HFFc6 (cell line): ENCODE data around the gene PVRIG. TPM values are rescaled to one million over a fixed set of nuclear protein-coding genes. Genes with fewer than 3 reads are reported as not detected.
"Not testable (repeated sequence)": the region's sequence is repeated elsewhere in the genome, so short reads cannot be mapped to it uniquely, and the experiment has no call there.

ENCODE experiments used
- DNase-seq: peaks from one replicate; pipeline ENCODE4 v3.0.0-alpha.2; 2018
- H3K27ac Mint-ChIP-seq: 2 replicates; pipeline ENCODE4 v1.8.0; 2020; ENCODE audit warnings: mild to moderate bottlenecking, mixed read lengths
- H3K27me3 Mint-ChIP-seq: 2 replicates; pipeline ENCODE4 v1.8.0; 2021; ENCODE audit warnings: mild to moderate bottlenecking, moderate library complexity, mixed read lengths; ENCODE audit not compliant: insufficient read depth
- H3K36me3 Mint-ChIP-seq: 2 replicates; pipeline ENCODE4 v1.8.0; 2021; ENCODE audit warnings: low read depth, mixed read lengths
- H3K4me1 Mint-ChIP-seq: 2 replicates; pipeline ENCODE4 v1.8.0; 2020; ENCODE audit warnings: low read depth, mixed read lengths
- H3K4me3 Mint-ChIP-seq: 2 replicates; pipeline ENCODE4 v1.8.0; 2020; ENCODE audit warnings: mild to moderate bottlenecking, moderate library complexity, mixed read lengths
- H3K9me3 Mint-ChIP-seq: 2 replicates; pipeline ENCODE4 v1.8.0; 2020; ENCODE audit warnings: mild to moderate bottlenecking, mixed read lengths
- total RNA-seq, 6 experiments: library from RNA; stranded (reverse); fragmentation: NEBNext Ultra II Directional; extraction: Animal tissue kit (Norgen Biotek cat#: 25700); gene quantifications; 2 replicates in 1 of 6; 3 replicates in 5 of 6; pipeline ENCODE4 v1.2.3, GENCODE V29; 2021
- TF ChIP-seq, protein P1 (sequence below): fragments of 200-600 bp; sonication (generic); IDR thresholded peaks from 2 replicates; pipeline ENCODE4 v1.5.0; 2021; ENCODE audit warnings: antibody characterized with exemption, mild to moderate bottlenecking

The PVRIG gene
- total RNA-seq, 6 experiments from 2014 or later: 0.51 to 0.87 (median 0.61) TPM; not detected in 2

DNA sequence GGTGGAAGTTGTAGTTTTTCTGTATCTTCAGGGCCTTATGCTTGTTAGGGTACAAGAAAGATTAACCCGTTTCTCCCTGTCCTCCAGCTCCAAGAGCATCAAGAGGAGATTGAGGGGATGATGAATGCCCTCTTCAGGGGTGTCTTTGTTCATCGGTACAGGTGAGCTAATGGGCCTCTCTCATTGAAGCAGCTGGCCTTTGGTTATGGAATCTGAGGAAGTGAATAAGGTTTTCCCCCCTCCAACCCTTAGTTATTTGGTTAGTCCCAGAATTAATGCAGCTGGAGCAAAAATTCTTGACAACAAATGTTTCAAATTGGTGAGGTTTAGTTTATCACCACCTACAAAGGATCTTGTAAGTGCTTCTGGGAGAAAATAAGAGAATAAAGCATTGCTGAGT, 24.5 kb upstream of the PVRIG start:
- H3K27me3 Mint-ChIP-seq: peaks cover 17% of the 10 kb centered on the region
- H3K4me3 Mint-ChIP-seq: no peak overlapping the region
- no peaks in the 10 kb centered on the region for H3K36me3 Mint-ChIP-seq
- peaks cover 11% of the 10 kb centered on the region for H3K4me1 Mint-ChIP-seq
- H3K27ac Mint-ChIP-seq: no peak overlapping the region
- TF ChIP-seq, protein P1, sequence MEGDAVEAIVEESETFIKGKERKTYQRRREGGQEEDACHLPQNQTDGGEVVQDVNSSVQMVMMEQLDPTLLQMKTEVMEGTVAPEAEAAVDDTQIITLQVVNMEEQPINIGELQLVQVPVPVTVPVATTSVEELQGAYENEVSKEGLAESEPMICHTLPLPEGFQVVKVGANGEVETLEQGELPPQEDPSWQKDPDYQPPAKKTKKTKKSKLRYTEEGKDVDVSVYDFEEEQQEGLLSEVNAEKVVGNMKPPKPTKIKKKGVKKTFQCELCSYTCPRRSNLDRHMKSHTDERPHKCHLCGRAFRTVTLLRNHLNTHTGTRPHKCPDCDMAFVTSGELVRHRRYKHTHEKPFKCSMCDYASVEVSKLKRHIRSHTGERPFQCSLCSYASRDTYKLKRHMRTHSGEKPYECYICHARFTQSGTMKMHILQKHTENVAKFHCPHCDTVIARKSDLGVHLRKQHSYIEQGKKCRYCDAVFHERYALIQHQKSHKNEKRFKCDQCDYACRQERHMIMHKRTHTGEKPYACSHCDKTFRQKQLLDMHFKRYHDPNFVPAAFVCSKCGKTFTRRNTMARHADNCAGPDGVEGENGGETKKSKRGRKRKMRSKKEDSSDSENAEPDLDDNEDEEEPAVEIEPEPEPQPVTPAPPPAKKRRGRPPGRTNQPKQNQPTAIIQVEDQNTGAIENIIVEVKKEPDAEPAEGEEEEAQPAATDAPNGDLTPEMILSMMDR: no peak
- H3K9me3 Mint-ChIP-seq: no peaks in the 10 kb centered on the region
- DNase-seq: no peak

DNA sequence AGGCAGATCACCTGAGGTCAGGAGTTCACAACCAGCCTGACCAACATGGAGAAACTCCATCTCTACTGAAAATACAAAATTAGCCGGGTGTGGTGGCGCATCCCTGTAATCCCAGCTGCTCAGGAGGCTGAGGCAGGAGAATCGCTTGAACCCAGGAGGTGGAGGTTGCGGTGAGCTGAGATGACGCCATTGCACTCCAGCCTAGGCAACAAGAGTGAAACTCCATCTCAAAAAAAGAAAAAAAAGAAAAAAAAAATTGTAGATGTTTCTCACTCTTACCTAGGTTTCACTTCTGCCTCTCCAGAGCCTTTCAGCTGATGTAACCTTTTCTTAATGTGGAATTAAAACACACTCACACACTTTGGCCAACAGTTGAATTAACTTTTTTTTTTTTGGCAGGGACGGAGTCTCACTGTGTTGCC, 23.8 kb upstream of the PVRIG start:
- not testable (repeated sequence) for H3K9me3 Mint-ChIP-seq, H3K4me3 Mint-ChIP-seq, DNase-seq, H3K27ac Mint-ChIP-seq, H3K36me3 Mint-ChIP-seq
- Mint-ChIP-seq H3K27me3 (peaks cover 20% of the 10 kb centered on the region), H3K4me1 (peaks cover 11% of the 10 kb centered on the region)

DNA sequence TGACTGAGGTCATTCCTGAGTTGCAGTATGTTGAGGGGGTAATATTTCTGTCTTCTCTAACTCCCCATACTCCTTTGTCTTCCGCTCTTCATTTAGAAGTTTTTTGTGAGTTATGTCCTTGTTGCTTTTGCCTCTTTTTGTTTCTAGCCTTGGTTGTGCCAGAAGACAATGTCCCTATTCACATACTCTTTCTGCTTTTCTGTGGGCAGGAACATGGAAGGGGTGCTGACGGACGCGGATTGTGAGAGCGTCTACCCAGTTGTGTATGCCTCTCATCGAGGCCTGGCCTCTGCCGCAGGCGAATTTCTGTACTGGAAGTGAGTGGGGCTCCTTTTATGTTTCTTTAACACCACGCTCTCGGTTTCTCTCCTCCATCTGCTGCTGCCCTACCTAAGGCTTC, 21.5 kb upstream of the PVRIG start:
- TF ChIP-seq, protein P1: no peak
- Mint-ChIP-seq H3K27ac (no peak overlapping the region), H3K4me1 (no peaks in the 10 kb centered on the region), H3K27me3 (peaks cover 35% of the 10 kb centered on the region), H3K9me3 (no peaks in the 10 kb centered on the region), H3K4me3 (no peak overlapping the region), H3K36me3 (no peaks in the 10 kb centered on the region)
- DNase-seq: no peak

DNA sequence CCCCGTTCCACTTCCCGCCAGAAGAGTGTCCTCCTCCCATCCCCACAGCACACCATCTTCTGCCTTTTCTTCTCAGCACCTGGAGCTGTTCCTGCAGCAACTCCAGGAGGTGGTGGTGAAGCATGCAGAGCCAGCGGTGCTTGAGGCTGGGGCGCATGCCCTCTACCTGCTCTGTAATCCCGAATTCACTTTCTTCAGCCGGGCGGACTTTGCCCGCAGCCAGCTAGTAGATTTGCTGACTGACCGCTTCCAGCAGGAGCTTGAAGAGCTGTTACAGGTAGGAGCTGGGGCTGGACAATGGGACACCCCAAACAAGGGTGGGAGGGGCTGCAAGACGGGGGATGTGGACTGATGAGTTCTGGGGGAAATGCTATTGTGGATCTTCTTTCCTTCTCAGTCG, 19.1 kb upstream of the PVRIG start:
- H3K27ac Mint-ChIP-seq: no peak overlapping the region
- peaks cover 44% of the 10 kb centered on the region for H3K27me3 Mint-ChIP-seq
- TF ChIP-seq, protein P1: no peak
- no peaks in the 10 kb centered on the region for H3K36me3 Mint-ChIP-seq
- H3K4me1 Mint-ChIP-seq: no peaks in the 10 kb centered on the region
- no peak for DNase-seq
- H3K4me3 Mint-ChIP-seq: no peak overlapping the region
- no peaks in the 10 kb centered on the region for H3K9me3 Mint-ChIP-seq

DNA sequence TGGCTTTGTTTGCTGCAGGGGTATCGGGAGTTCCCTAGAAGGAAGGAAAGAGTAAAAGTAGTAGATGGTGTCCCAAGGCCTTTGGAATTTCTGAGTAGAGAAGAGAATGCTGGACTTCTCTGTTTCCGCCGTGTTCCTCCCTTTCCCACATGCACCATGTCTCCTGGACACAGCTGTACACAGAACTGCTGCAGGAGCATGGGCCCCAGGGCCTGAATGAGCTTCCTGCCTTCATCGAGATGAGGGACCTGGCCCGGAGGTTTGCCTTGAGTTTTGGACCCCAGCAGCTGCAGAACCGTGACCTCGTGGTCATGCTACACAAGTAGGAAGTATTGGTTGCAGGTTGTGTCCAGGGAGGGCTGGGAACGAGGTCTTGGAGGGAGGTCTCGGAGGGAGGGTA, 15.3 kb upstream of the PVRIG start:
- DNase-seq: no peak
- Mint-ChIP-seq H3K27ac (no peak overlapping the region), H3K4me3 (no peak overlapping the region), H3K9me3 (no peaks in the 10 kb centered on the region), H3K4me1 (no peaks in the 10 kb centered on the region), H3K36me3 (no peaks in the 10 kb centered on the region), H3K27me3 (peaks cover 46% of the 10 kb centered on the region)
- TF ChIP-seq, protein P1: no peak

DNA sequence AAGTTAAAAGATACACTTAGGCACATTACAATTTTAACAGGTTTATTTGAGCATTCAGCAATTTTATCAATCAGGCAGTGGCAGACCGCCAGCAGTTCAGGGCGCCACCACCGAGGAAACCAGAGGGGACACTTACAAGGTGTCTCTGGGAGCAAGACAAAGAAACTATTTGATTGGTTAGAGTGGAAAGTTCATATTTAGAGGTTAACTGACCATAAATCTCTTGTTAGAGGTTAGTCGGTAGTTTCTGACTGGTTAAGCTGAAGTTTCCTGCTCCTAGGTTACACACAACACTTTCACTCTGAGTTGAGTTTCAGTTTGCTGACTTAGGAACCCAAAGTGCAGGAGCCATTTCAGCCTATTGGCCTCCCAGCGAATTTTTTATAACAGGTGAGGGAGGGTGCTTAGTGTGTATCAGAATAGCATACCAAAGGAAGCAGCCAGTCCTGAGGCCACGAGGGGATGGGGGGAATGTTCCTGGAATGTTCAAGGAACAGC, 10.8 kb upstream of the PVRIG start:
- TF ChIP-seq, protein P1: no peak
- H3K36me3 Mint-ChIP-seq: no peaks in the 10 kb centered on the region
- H3K27me3 Mint-ChIP-seq: peaks cover 34% of the 10 kb centered on the region
- H3K9me3 Mint-ChIP-seq: no peaks in the 10 kb centered on the region
- no peak overlapping the region for H3K4me3 Mint-ChIP-seq
- no peak for DNase-seq
- no peaks in the 10 kb centered on the region for H3K4me1 Mint-ChIP-seq
- no peak overlapping the region for H3K27ac Mint-ChIP-seq
